ENCODE results near the gene STN1. TPM values are rescaled to one million over a fixed set of nuclear protein-coding genes. Genes with fewer than 3 reads are reported as not detected.

STN1 gene
- total and polyA plus RNA-seq, 2 of the 8 experiments (the other 6 are each of a cell fraction or from before 2014, with no cell fraction given): 10.1 to 12.4 TPM

- H4K91ac ChIP-seq (replicated peaks; ENCODE audit: insufficient read length, low read length): no peak overlapping the region
- POLR2A ChIA-PET (ENCODE audit: partially characterized antibody): no interaction called here
- no peak overlapping the region for H2AK5ac ChIP-seq (ENCODE audit: low read depth, low read length)
- FAIRE-seq (no peak), DNase-seq (ENCODE audit: low read depth in 1 of 2, low spot score in 2 of 2) (no peak)
- no peaks in the 10 kb centered on the region for H3K23me2 ChIP-seq (ENCODE audit: low read depth, low read length)
- H3K4me2 ChIP-seq (ENCODE audit: insufficient read depth in 1 of 2, low read depth in 2 of 2, low read length in 2 of 2): no peak overlapping the region
- H3K4me3 ChIP-seq (ENCODE audit: extremely low read depth in 1 of 4, insufficient read depth in 2 of 4, low read depth in 3 of 4, low read length in 4 of 4): no peak overlapping the region
- H4K20me1 ChIP-seq (replicated peaks in 1 of 2; ENCODE audit: control insufficient read depth in 1 of 2, insufficient read depth in 2 of 2, low read length in 2 of 2): no peaks in the 10 kb centered on the region
- H4K8ac ChIP-seq (ENCODE audit: extremely low read depth, insufficient read depth, low read length): no peak overlapping the region
- H3K4me1 ChIP-seq (replicated peaks in 1 of 4; ENCODE audit: control insufficient read depth in 3 of 4, insufficient read depth in 4 of 4, low read length in 3 of 4): no peaks in the 10 kb centered on the region
- H3K79me1 ChIP-seq (ENCODE audit: low read depth, low read length): no peaks in the 10 kb centered on the region
- H2BK15ac ChIP-seq (ENCODE audit: low read length): no peak overlapping the region
- H3K14ac ChIP-seq (ENCODE audit: insufficient read length): no peak overlapping the region
- H3K56ac ChIP-seq (replicated peaks; ENCODE audit: insufficient read length, low read depth, low read length): no peak overlapping the region
- no peaks in the 10 kb centered on the region for H3K79me2 ChIP-seq (ENCODE audit: control insufficient read depth in 1 of 2, insufficient read depth in 2 of 2, low read length in 2 of 2)
- no peak overlapping the region for H2BK5ac ChIP-seq (ENCODE audit: low read depth, low read length)
- H3K23ac ChIP-seq (ENCODE audit: insufficient read length): no peak overlapping the region
- no peak overlapping the region for H2BK120ac ChIP-seq (replicated peaks; ENCODE audit: low read depth, low read length)
- H3K4ac ChIP-seq (replicated peaks; ENCODE audit: insufficient read length, low read depth, low read length): no peak overlapping the region
- no peak overlapping the region for H3K27ac ChIP-seq (ENCODE audit: low read depth, low read length)
- no peaks in the 10 kb centered on the region for H3K27me3 ChIP-seq (replicated peaks in 1 of 4; ENCODE audit: control insufficient read depth in 3 of 4, extremely low read depth in 1 of 4, insufficient read depth in 3 of 4, low read length in 3 of 4)
- H3K9ac ChIP-seq (replicated peaks in 1 of 4; ENCODE audit: extremely low read depth in 1 of 4, low read depth in 3 of 4, low read length in 3 of 4): no peak overlapping the region
- 70% methylated on average over 2 of the region's 2 CpGs; no CpG with 5 or more reads in 1 of the 2 experiments for WGBS, 2 experiments (ENCODE audit: extremely low coverage in 1 of 2, insufficient coverage in 1 of 2, insufficient read length in 1 of 2, insufficient replicate concordance in 2 of 2, low coverage in 1 of 2, low lambda C conversion rate in 2 of 2, missing lambda C conversion rate in 1 of 2)
- CTCF ChIA-PET (ENCODE audit: partially characterized antibody): interaction anchor here (0.7 to 1.6 kb wide), 2 partner anchors 11 to 63 kb away, joined by 3 to 7 read pairs; no protein-coding TSS in a partner anchor
- TF ChIP-seq SIX5 (IDR thresholded peaks at IDR 0.05; ENCODE audit: low read depth, low read length) (no peak), USF2 (IDR thresholded peaks at IDR 0.05; ENCODE audit: low read length) (no peak), ZNF274 (IDR thresholded peaks at IDR 0.05; ENCODE audit: borderline replicate concordance, extremely low read depth, low read length) (no peak), CREB1 (IDR thresholded peaks at IDR 0.05) (no peak), NRF1 (IDR thresholded peaks at IDR 0.05; ENCODE audit: low read depth, low read length) (no peak), YY1 (IDR thresholded peaks at IDR 0.05; ENCODE audit: low read depth, low read length) (no peak), MAX (IDR thresholded peaks at IDR 0.05) (no peak), SAP30 (IDR thresholded peaks at IDR 0.05; ENCODE audit: insufficient read depth, insufficient replicate concordance, low read length) (no peak)
- H2BK12ac ChIP-seq (ENCODE audit: low read depth, low read length): no peak overlapping the region
- H3K18ac ChIP-seq (ENCODE audit: extremely low read depth, low read length): no peak overlapping the region
- no peaks in the 10 kb centered on the region for H3K36me3 ChIP-seq (ENCODE audit: control insufficient read depth in 2 of 4, insufficient read depth in 4 of 4, low read length in 3 of 4)
- H2BK20ac ChIP-seq (ENCODE audit: low read length): no peak overlapping the region
- no peak overlapping the region for H4K5ac ChIP-seq (ENCODE audit: insufficient read length, low read depth, low read length)
- H3K9me3 ChIP-seq (ENCODE audit: insufficient read depth in 2 of 2, low read depth in 1 of 2, low read length in 1 of 2): no peaks in the 10 kb centered on the region
- H2AFZ ChIP-seq (ENCODE audit: low read length): peak overlapping the region; percentile 17; the same call in 1 of the 2 replicates
Observed at GRCh38 chr10:103942866-103943265, 24.9 kb upstream of the STN1 start.

Measured in H1 (cell line).